PC-9 (cell line): Measurements from ENCODE around the gene TTBK1.

Experiments
- CTCF ChIP-seq: fragments of 200-600 bp; sonication (generic); conservative IDR thresholded peaks from 2 replicates; pipeline ENCODE4 v1.6.1; 2017; ENCODE audit warnings: mixed run types, antibody characterized with exemption, mild to moderate bottlenecking, moderate library complexity
- EZH2 ChIP-seq: fragments of 200-600 bp; sonication (generic); IDR thresholded peaks from 2 replicates; pipeline ENCODE4 v1.8.0; 2017; ENCODE audit warnings: antibody characterized with exemption, low read depth

GRCh38 chr6:43294536-43294935 is 51.3 kb downstream of the TTBK1 start:
- TF ChIP-seq CTCF (no peak), EZH2 (no peak)
